Measurements from ENCODE around the gene BCAT1.

- TF ChIP-seq CHD1 (IDR thresholded peaks at IDR 0.05; ENCODE audit: low read length) = no peak
- no peak for TF ChIP-seq ZNF584 (CRISPR knock-in tag; IDR thresholded peaks at IDR 0.05; ENCODE audit: low read depth)
- TF ChIP-seq GATAD2B (IDR thresholded peaks at IDR 0.05; ENCODE audit: borderline replicate concordance) = no peak
- TF ChIP-seq RBM25 (IDR thresholded peaks at IDR 0.05; ENCODE audit: low read depth, low read length, severe bottlenecking) = no peak
- no peak for TF ChIP-seq GABPA (tag; conservative IDR thresholded peaks at IDR 0.05; ENCODE audit: low read depth)
- no peak for TF ChIP-seq SIN3A (IDR thresholded peaks at IDR 0.05; ENCODE audit: borderline replicate concordance in 2 of 2, control insufficient read depth in 1 of 2, low read depth in 2 of 2, low read length in 2 of 2)
- TF ChIP-seq RB1 (IDR thresholded peaks at IDR 0.05; ENCODE audit: low read depth) = no peak
- no peak for TF ChIP-seq IRF2 (CRISPR knock-in tag; IDR thresholded peaks at IDR 0.05)
- TF ChIP-seq CTCF (IDR thresholded peaks at IDR 0.05 in 2 of 3, conservative IDR thresholded peaks at IDR 0.05 in 1 of 3; ENCODE audit: insufficient read depth in 2 of 3, low read depth in 1 of 3, low read length in 3 of 3) = no peak
Observed at GRCh38 chr12:24996102-24996797, 47.3 kb upstream of the BCAT1 start.
